OCI-LY7 (cell line): ENCODE results near the gene SLC9A7. TPM values are rescaled to one million over a fixed set of nuclear protein-coding genes. Genes with fewer than 3 reads are reported as not detected.

Experiments
- BruUV-seq: library from RNA; stranded (reverse); fragments of 400-500 nt; replicated peaks from 2 replicates; lab custom pipeline; 2021; lab: Mats Ljungman, UMichigan
- CTCF ChIA-PET: fragments of 300-600 bp; sonication (Branson Sonifier 250); formaldehyde crosslinking; loops from one replicate; lab custom pipeline; 2022; ENCODE audit warnings: antibody characterized with exemption; ENCODE audit not compliant: unreplicated experiment; lab: Charles Lee
- POLR2A ChIA-PET: fragments of 300-600 bp; sonication (Branson Sonifier 250); formaldehyde crosslinking; loops from one replicate; lab custom pipeline; 2022; ENCODE audit warnings: antibody characterized with exemption; lab: Charles Lee
- DNase-seq: peaks from one replicate; pipeline ENCODE4 v3.0.0-alpha.2; 2015; ENCODE audit warnings: low spot score
- H2AFZ ChIP-seq: fragments of 200-600 bp; sonication (generic), shearing (Covaris generic); 2 replicates; pipeline ENCODE4 v1.6.1; 2014; ENCODE audit warnings: mild to moderate bottlenecking, antibody characterized with exemption, low read length, moderate library complexity
- H3K27ac ChIP-seq: fragments of 200-600 bp; sonication (generic); 2 replicates; pipeline ENCODE4 v1.5.1; 2014; ENCODE audit warnings: mixed run types, low read depth, mild to moderate bottlenecking, moderate library complexity, low read length, inconsistent platforms; ENCODE audit not compliant: poor library complexity, severe bottlenecking
- H3K36me3 ChIP-seq: fragments of 200-600 bp; sonication (generic); 2 replicates; pipeline ENCODE4 v1.6.1; 2014; ENCODE audit warnings: mild to moderate bottlenecking, antibody characterized with exemption, low read length, moderate library complexity, mixed read lengths; ENCODE audit not compliant: insufficient read depth
- H3K4me1 ChIP-seq: fragments of 200-600 bp; sonication (generic); 2 replicates; pipeline ENCODE4 v1.5.1; 2014; ENCODE audit warnings: mild to moderate bottlenecking, low read length; ENCODE audit not compliant: insufficient read depth, poor library complexity, severe bottlenecking
- H3K4me2 ChIP-seq: fragments of 200-600 bp; sonication (generic); 2 replicates; pipeline ENCODE4 v1.6.1; 2014; ENCODE audit warnings: mild to moderate bottlenecking, low read length
- H3K4me3 ChIP-seq: fragments of 200-600 bp; sonication (generic); 2 replicates; pipeline ENCODE4 v1.5.1; 2014; ENCODE audit warnings: mild to moderate bottlenecking, low read depth, low read length; ENCODE audit not compliant: poor library complexity, severe bottlenecking
- H3K79me2 ChIP-seq: fragments of 200-600 bp; sonication (generic); 2 replicates; pipeline ENCODE4 v1.6.1; 2016; ENCODE audit warnings: low read depth, mild to moderate bottlenecking, low read length, moderate library complexity, mixed read lengths; ENCODE audit not compliant: insufficient read depth
- H3K9me2 ChIP-seq: fragments of 200-600 bp; sonication (generic); 2 replicates; pipeline ENCODE4 v1.6.1; 2016; ENCODE audit warnings: mild to moderate bottlenecking, low read length, mixed read lengths; ENCODE audit not compliant: insufficient read depth
- H3K9me3 ChIP-seq: fragments of 200-600 bp; sonication (generic); 2 replicates; pipeline ENCODE4 v1.6.1; 2014; ENCODE audit warnings: mild to moderate bottlenecking, mixed run types, low read length, mixed read lengths
- H4K20me1 ChIP-seq: fragments of 200-600 bp; sonication (generic); 2 replicates; pipeline ENCODE4 v1.6.1; 2014; ENCODE audit warnings: mild to moderate bottlenecking, antibody characterized with exemption, low read length, moderate library complexity, mixed read lengths; ENCODE audit not compliant: insufficient read depth
- EZH2phosphoT487 ChIP-seq: fragments of 200-600 bp; sonication (generic); IDR thresholded peaks from 2 replicates; pipeline ENCODE4 v1.6.1; 2018; ENCODE audit warnings: low read depth, borderline replicate concordance, mild to moderate bottlenecking, mixed run types, antibody characterized with exemption, low read length, moderate library complexity, mixed read lengths
- intact Hi-C: fragments of 100-400 bp; cut with micrococcal nuclease; formaldehyde crosslinking; loops from one replicate; pipeline ENCODE4 v1.10.0; 2022; ENCODE audit not compliant: unreplicated experiment
- total RNA-seq, 2 experiments: library from RNA; depleted of rRNA in 1 of 2; stranded (reverse); fragments of >200 nt in 1 of 2; shearing (Covaris generic) in 1 of 2; gene quantifications; 2 replicates each; pipeline ENCODE4 v1.2.3, GENCODE V29; 2014 to 2022
- TF ChIP-seq, protein P1 (sequence below): fragments of 200-600 bp; sonication (generic); conservative IDR thresholded peaks from 2 replicates; pipeline ENCODE4 v1.5.1; 2014; ENCODE audit warnings: mild to moderate bottlenecking, antibody characterized with exemption, low read length, moderate library complexity, mixed read lengths

The SLC9A7 gene
- total RNA-seq, 2 experiments from 2014 or later = 40.5 to 59.6 TPM

- no peak overlapping the region for H3K4me2 ChIP-seq
- no peaks in the 10 kb centered on the region for H3K9me2 ChIP-seq
- H3K4me3 ChIP-seq = no peak overlapping the region
- TF ChIP-seq EZH2phosphoT487 = no peak
- TF ChIP-seq, protein P1, sequence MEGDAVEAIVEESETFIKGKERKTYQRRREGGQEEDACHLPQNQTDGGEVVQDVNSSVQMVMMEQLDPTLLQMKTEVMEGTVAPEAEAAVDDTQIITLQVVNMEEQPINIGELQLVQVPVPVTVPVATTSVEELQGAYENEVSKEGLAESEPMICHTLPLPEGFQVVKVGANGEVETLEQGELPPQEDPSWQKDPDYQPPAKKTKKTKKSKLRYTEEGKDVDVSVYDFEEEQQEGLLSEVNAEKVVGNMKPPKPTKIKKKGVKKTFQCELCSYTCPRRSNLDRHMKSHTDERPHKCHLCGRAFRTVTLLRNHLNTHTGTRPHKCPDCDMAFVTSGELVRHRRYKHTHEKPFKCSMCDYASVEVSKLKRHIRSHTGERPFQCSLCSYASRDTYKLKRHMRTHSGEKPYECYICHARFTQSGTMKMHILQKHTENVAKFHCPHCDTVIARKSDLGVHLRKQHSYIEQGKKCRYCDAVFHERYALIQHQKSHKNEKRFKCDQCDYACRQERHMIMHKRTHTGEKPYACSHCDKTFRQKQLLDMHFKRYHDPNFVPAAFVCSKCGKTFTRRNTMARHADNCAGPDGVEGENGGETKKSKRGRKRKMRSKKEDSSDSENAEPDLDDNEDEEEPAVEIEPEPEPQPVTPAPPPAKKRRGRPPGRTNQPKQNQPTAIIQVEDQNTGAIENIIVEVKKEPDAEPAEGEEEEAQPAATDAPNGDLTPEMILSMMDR = no peak
- no peak overlapping the region for H3K27ac ChIP-seq
- H3K36me3 ChIP-seq = peaks cover 26% of the 10 kb centered on the region
- no TSS peak for BruUV-seq
- CTCF ChIA-PET = no interaction called here
- intact Hi-C loops = no loop called here
- H3K4me1 ChIP-seq = peaks cover 9% of the 10 kb centered on the region
- no peaks in the 10 kb centered on the region for H4K20me1 ChIP-seq
- H3K9me3 ChIP-seq = no peaks in the 10 kb centered on the region
- no peak for DNase-seq
- no peak overlapping the region for H2AFZ ChIP-seq
- H3K79me2 ChIP-seq = no peaks in the 10 kb centered on the region
- POLR2A ChIA-PET = interaction anchor here (0.8 to 1.8 kb wide), 2 partner anchors 11 to 234 kb away, joined by 3 to 6 read pairs; no protein-coding TSS in a partner anchor
Observed at GRCh38 chrX:46599051-46599560, 159.8 kb downstream of the SLC9A7 start.

- no peak overlapping the region for H3K4me2 ChIP-seq
- BruUV-seq = no TSS peak
- no peaks in the 10 kb centered on the region for H3K9me2 ChIP-seq
- peaks cover 18% of the 10 kb centered on the region for H3K36me3 ChIP-seq
- H3K79me2 ChIP-seq = no peaks in the 10 kb centered on the region
- no peak overlapping the region for H2AFZ ChIP-seq
- H3K4me1 ChIP-seq = peaks cover 9% of the 10 kb centered on the region
- H4K20me1 ChIP-seq = no peaks in the 10 kb centered on the region
- no peak overlapping the region for H3K27ac ChIP-seq
- DNase-seq = no peak
- ChIA-PET CTCF (no interaction called here), POLR2A (interaction anchor here (1.8 kb wide), 1 partner anchor 10 kb away, joined by 6 read pairs; no protein-coding TSS in a partner anchor)
- TF ChIP-seq, protein P1 = no peak
- TF ChIP-seq EZH2phosphoT487 = no peak
- intact Hi-C loops = no loop called here
- no peak overlapping the region for H3K4me3 ChIP-seq
- H3K9me3 ChIP-seq = no peaks in the 10 kb centered on the region
Observed at GRCh38 chrX:46597771-46598170, 161.1 kb downstream of the SLC9A7 start.

GRCh38 chrX:46597208-46597607, 161.7 kb downstream of the SLC9A7 start:
- BruUV-seq = no TSS peak
- POLR2A ChIA-PET = no interaction called here

More at GRCh38 chrX:46597208-46597607, 161.7 kb downstream of the SLC9A7 start:
- no peak for DNase-seq
- intact Hi-C loops = no loop called here
- H3K9me3 ChIP-seq = no peaks in the 10 kb centered on the region
- peaks cover 9% of the 10 kb centered on the region for H3K4me1 ChIP-seq
- H3K79me2 ChIP-seq = no peaks in the 10 kb centered on the region
- H2AFZ ChIP-seq = no peak overlapping the region
- CTCF ChIA-PET = no interaction called here
- H3K9me2 ChIP-seq = no peaks in the 10 kb centered on the region
- no peak overlapping the region for H3K4me2 ChIP-seq
- H3K4me3 ChIP-seq = no peak overlapping the region
- H3K27ac ChIP-seq = no peak overlapping the region
- no peaks in the 10 kb centered on the region for H4K20me1 ChIP-seq
- TF ChIP-seq EZH2phosphoT487 = no peak
- TF ChIP-seq, protein P1 = no peak
- peaks cover 12% of the 10 kb centered on the region for H3K36me3 ChIP-seq
